SH-SY5Y (cell line): ENCODE results near the gene FUCA2.

Experiments
- GATA2 ChIP-seq: IDR thresholded peaks from 2 replicates; pipeline ENCODE4 v1.6.1; 2011; ENCODE audit warnings: mild to moderate bottlenecking, low read depth, low read length
- GATA3 ChIP-seq: IDR thresholded peaks from 2 replicates; pipeline ENCODE4 v1.6.1; 2011; ENCODE audit warnings: low read depth, mild to moderate bottlenecking, low read length, moderate library complexity

GRCh38 chr6:143450453-143451371 lies 60.8 kb downstream of the FUCA2 start, which contains the start of the genes ADAT2 and PEX3:
- TF ChIP-seq GATA2 (no peak), GATA3 (no peak)
